NCI-H1417 treated with DMSO at 0.1 percent for 48 hours (cell line): ENCODE results near the gene CCDC14.
"Not testable (repeated sequence)": the region's sequence is repeated elsewhere in the genome, so short reads cannot be mapped to it uniquely, and the experiment has no call there.

Experiments used
- DNase-seq: peaks from one replicate; lab custom pipeline; 2025; lab: John Stamatoyannopoulos, UW

The CCDC14 gene

DNA sequence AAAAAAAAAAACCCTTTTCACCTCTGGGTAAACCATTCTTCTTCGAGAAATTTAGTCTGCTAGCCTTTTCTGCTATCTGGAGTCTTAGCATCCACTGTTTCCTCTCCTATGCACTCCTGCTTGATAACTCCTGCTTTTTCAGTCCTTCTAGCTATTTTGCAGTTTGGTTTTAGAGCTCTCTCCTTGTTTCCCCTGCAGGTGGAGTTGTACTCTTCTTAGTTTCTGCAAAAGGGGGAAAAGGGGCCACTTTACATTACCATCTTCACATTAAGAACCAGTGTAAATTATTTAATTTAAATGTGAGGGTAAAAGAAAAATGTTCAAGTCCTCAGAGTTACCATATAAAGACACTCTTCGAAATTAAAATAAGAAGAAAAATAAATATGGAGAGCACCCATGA lies 53.3 kb downstream of the CCDC14 start:
- no peak for DNase-seq

DNA sequence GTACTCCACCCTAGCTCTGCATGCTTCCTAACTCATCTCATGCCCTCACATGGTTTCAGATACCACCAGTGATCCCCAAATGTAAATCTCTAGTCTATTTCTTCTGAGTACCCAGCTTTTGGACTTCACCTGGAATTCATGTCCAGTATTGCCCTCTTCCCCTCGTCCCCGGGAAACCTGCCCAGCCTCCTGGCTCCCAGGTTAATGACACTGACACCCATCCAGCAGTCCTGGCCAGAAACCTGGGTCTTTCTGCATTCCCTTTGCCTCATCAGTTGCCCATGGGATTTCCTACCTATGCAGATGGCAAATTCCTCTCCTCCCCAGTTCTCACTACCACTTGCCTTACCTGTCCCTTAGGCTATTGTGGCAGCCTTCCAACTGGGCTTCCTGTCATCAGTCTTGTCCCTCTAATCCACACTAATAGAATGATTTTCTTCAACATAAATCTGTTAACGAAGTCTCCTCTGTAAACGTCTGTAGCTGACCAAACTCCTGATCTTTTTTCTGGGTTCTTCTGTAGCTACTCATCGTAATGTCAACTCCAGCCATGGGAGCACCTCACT lies 61.6 kb downstream of the CCDC14 start:
- no peak for DNase-seq

GRCh38 chr3:123893012-123893411 lies 68.0 kb downstream of the CCDC14 start:
- no peak for DNase-seq

- no peak for DNase-seq
Measured at GRCh38 chr3:123892195-123892594, 68.8 kb downstream of the CCDC14 start.

DNA sequence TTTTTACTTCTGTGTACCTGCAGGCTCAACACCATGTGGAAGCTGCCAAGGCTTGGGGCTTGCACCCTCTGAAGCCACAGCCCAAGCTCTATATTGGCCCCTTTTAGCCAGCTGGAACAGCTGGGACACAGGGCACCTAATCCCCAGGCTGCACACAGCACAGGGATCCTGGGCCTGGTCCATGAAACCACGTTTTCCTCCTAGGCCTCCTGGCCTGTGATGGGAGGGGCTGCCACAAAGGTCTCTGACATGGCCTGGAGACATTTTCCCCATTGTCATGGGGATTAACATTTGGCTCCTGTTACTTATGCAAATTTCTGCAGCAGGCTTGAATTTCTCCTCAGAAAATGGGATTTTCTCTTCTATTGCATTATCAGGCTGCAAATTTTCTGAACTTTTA lies 70.0 kb downstream of the CCDC14 start:
- DNase-seq = not testable (repeated sequence)

DNA sequence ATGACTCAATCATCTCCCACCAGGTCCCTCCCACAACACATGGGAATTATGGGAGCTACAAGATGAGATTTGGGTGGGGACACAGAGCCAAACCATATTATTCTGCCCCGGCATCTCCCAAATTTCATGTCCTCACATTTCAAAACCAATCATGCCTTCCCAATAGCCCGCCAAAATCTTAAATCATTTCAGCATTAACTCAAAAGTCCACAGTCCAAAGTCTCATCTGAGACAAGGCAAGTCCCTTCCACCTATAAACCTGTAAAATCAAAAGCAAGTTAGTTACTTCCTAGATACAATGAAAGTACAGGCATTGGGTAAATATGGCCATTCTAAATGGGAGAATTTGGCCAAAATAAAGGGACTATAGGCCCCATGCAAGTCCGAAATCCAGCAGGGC lies 70.9 kb downstream of the CCDC14 start:
- DNase-seq = not testable (repeated sequence)

GRCh38 chr3:123884993-123885392 lies 76.0 kb downstream of the CCDC14 start:
- no peak for DNase-seq

DNA sequence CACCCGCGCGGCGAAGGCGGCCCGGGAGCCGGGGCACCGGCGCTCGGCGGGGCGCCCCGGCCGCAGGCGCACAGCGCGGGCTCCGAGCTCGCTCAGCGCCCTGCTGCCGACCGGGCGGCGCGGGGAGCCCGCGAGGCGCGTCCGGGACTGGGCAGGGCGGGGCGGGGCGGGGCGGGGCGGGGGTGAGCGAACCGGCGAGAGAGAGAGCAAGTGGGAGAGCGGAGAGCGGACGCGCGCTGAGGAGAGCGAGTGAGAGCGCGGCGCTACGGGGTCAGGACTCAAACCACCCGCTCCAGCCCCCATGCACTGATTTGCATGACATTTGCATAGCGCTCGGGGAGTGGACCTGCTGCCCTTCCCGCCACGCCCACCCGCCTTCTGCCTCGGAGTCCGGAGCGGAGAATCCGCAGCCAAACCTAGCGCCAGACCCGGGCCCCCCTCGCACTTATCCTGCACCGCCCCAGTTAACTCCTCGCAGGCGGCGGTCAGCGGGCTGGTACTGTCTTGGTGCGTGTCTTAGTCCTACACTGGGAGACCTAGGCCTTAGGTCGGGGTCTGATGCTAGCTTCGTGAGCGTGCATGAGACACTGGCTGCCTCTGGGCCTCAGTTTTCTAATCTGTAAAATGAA lies 76.7 kb downstream of the CCDC14 start, which contains the start of gene MYLK:
Gene MYLK, minus strand, starts transcription at position 130 of the 629 bp plus-strand sequence. CDS start 90,491 bp downstream, outside the sequence.
- DNase-seq = peak; percentile 35

DNA sequence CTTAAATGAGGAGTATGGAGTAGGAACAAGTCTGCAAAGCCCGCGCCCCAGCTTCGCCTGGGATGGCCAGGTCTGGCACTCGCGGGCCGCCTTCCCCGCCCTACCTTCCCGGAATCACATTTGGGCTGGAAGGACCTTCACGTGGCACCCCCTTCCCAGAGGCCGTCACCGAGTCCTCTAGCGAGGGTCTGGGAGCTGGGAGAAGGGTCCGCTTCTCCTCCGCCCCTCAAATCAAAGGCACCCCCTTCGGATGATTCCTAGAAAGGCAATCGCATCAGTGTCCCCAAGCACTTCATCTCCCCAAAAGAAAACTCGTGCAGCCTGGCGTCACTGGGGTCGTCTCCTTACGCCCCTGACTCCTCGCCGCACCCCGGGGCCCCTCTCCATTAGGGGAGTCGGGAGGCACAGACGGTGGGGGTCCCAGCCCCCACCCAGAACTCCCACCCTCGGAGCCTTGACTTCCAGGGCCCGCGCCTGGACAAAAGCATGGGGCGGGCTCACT lies 77.3 kb downstream of the CCDC14 start:
- no peak for DNase-seq

DNA sequence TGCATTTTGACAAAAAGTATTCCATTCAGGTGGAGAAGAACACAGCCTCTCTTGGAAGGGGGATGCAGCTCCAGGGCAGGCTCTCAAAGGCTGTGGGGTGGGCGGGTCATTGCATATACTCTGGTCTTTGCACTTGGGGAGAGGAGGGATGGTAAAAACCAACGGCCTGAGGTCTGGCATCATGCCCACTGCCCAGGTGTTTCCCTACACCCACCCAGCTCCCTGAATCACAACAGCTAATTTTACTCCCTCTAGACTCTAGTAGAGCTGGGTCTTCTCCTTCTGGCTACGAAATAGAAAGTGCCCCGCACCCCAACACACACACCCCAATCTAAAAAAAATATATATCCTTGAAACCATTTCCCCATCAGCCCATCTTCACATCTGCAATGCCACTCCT lies 77.9 kb downstream of the CCDC14 start:
- DNase-seq = no peak

- no peak for DNase-seq
Measured at GRCh38 chr3:123881771-123882170, 79.3 kb downstream of the CCDC14 start.

GRCh38 chr3:123880998-123881561 lies 79.9 kb downstream of the CCDC14 start:
- DNase-seq = no peak

DNA sequence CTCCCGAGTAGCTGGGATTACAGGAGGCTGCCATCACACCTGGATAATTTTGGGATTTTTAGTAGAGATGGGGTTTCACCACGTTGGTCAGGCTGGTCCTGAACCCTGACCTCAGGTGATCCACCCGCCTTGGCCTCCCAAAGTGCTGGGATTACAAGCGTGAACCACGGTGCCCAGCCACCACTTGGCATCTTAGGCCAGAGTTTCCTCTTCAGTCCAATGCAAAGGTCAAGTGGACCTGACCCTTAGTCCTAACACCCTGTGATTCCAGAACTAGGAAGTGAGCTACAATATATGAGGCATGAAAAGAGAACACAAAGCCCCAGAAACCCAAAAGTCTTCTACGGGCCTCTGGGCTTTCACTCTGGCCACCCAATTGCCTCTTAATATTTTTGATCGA lies 82.2 kb downstream of the CCDC14 start:
- no peak for DNase-seq

DNA sequence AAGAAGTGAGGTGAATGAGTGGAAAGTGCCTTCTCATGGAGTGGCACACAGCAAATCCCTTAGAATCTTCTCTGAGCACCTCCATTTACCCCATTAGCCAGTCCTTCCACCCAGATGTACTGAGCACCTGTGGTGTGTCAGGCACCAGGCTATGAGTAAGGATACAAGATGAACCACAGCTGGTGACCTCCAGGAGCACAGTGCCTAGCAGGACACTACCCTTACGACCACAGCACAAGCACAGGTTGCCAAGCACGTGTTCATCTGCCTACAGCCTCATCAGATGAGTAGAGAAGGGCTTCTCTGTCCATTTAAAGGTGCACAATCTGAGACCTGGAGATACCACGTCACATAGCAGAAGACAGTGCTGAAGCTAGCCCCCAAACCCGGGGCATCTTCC lies 83.1 kb downstream of the CCDC14 start:
- DNase-seq = no peak

GRCh38 chr3:123877466-123877865 lies 83.6 kb downstream of the CCDC14 start:
- no peak for DNase-seq

DNA sequence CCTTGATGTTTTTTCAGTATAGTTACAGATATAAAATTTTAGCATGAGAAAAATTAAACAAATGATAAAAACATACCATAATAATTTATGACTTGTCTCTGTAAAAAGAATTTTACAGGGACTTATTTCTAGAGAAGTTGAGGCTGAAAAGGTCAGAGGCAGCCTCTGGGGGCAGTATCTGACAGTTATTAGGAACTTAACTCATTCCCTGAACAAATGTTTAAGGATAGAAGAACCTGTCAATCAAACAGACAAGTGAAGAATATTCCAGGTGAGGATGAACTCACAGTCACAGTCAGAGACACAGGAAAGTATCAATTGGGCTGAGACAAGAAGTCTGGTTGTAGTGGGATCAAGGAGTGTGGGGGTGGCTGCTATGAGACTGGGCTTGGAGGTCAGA lies 84.2 kb downstream of the CCDC14 start:
- DNase-seq = no peak

GRCh38 chr3:123872621-123873020 lies 88.4 kb downstream of the CCDC14 start:
- DNase-seq = no peak

GRCh38 chr3:123871946-123872345 lies 89.1 kb downstream of the CCDC14 start:
- DNase-seq = no peak

DNA sequence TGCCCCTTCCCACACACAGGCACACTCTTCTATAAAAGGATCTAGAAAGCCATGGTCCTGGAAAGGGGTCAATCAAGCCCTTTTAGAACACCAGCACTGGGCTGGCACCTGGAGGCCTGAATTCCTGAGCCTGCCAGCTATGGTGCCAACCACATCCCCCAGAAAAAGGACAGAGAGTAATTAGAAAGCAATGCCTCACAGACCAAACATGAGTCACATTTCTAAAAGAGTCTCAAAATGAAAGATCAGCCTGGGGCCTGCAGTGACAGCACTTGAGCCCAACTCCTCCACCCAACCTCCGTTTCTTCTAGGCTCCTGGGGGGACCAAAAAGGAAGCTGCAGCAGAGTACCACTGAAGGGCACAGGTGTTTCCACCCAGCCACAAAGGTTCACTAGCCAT lies 91.0 kb downstream of the CCDC14 start:
- DNase-seq = no peak

- no peak for DNase-seq
Measured at GRCh38 chr3:123869165-123869564, 91.9 kb downstream of the CCDC14 start.

GRCh38 chr3:123864706-123865105 lies 96.3 kb downstream of the CCDC14 start:
- DNase-seq = no peak
